Measurements from ENCODE around the gene ZXDC. TPM values are rescaled to one million over a fixed set of nuclear protein-coding genes. Genes with fewer than 3 reads are reported as not detected.
A peak's percentile ranks its signal among the peaks of the same experiment; 100 is the strongest.

Gene ZXDC
- total and polyA plus RNA-seq, 7 donors: 10.6 to 39.5 (median 30.3) TPM

DNA sequence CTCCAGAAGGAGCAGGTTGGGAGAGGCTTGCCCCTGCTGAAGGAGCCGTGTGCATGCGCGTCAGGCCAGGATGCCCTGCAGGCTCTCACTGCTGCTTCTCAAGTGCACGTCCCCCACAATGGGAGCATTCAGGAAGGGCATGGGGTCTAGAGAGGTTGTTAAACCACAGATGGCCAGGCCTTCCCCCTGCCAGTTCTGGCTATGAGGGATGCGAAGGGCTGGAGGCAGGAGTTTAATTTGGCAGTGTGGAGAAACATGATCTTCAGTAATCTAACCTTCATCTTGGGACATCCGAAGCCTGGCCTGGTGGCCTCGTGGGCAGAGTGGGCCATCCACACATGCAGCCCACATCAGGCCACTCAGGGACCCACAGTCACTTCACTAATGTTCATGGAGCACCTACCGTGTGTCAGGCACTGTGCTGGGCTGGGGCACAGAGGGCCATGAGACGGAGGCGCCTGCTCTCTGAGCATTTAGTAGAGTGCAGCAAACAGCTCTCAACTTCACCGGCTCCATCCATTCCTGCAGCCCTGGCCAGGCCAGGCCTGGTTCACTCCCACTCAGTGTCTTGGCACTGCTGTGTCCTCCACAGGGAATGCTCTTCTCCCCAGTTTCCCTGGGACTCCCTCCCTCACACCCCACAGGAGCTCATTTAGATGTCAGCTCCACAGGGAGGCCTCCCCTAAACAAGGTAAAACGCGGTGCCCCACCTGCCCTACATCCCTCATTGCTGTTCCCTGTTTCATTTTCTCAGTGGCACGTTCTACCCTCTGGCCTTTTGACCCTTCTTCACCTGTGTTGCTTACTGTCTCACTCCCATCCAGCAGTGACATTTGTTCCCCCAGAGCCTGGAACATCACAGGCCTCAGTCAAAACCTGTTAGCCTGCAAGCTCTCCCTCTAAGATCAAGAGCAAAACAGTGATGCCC lies 77.0 kb downstream of the ZXDC start:
- Histone ChIP-seq H3K27me3 (ENCODE audit: insufficient read depth in 3 of 3, low read length in 2 of 3) (peaks cover 0 to 7% (median 0%) of the 10 kb centered on the region in 3 donors), H3K9me3 (no peaks in the 10 kb centered on the region), H3K27ac (no peak overlapping the region), H3K4me3 (no peak overlapping the region), H3K36me3 (ENCODE audit: insufficient read depth in 1 of 2, low read depth in 1 of 2) (no peaks in the 10 kb centered on the region), H3K4me1 (no peaks in the 10 kb centered on the region)
- intact Hi-C loops (cut with DNase I): no loop called here
- ATAC-seq (no peak), DNase-seq (peak in 1 of 2 donors; percentile 17)
- 83 to 87% (median 86%) methylated on average over 14 of the region's 14 CpGs for WGBS, 3 donors
- TF ChIP-seq, protein P1, sequence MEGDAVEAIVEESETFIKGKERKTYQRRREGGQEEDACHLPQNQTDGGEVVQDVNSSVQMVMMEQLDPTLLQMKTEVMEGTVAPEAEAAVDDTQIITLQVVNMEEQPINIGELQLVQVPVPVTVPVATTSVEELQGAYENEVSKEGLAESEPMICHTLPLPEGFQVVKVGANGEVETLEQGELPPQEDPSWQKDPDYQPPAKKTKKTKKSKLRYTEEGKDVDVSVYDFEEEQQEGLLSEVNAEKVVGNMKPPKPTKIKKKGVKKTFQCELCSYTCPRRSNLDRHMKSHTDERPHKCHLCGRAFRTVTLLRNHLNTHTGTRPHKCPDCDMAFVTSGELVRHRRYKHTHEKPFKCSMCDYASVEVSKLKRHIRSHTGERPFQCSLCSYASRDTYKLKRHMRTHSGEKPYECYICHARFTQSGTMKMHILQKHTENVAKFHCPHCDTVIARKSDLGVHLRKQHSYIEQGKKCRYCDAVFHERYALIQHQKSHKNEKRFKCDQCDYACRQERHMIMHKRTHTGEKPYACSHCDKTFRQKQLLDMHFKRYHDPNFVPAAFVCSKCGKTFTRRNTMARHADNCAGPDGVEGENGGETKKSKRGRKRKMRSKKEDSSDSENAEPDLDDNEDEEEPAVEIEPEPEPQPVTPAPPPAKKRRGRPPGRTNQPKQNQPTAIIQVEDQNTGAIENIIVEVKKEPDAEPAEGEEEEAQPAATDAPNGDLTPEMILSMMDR (IDR thresholded peaks at IDR 0.05): no peak

DNA sequence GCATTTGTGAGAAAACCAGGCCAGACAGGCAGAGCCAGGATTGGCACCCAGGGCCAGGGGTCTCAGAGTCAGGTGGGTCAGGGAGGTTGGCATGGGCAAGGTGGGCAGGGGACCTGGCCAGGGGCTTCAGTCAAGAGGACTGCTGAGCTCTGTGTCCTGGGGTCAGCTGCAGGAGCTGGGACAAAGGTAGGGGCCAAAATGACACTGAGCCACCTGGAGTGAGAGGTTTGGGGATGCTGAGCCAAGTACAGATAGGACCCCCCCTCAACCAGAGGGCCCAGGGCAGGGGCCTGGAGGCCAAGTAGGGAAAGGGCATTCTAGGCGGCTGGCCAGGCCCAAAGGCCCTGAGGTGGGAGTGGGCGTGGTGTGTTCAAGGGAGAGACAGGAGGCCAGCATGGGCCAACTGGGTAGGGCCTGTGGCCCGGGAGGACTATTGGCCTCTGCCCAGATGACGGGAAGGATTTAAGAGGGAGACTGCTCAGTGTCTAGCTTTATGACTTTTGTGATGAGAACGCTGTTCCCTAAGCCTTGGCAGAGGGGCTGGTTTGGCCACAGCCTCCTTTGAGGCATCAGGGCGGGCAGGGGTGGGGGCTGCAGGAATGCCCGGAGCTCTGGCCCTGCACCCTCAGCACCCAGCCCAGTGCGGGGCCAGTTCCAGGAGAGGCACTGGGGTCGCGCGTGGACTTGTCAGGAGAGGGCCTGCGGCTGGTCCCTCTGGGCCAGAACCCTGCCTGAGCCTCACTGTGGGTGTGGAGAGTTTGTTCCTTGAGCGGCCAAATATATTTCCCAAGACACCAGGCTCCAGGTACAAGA lies 77.9 kb downstream of the ZXDC start:
- intact Hi-C loops (cut with DNase I): no loop called here
- no peak overlapping the region for H3K27ac ChIP-seq
- TF ChIP-seq, protein P1 (IDR thresholded peaks at IDR 0.05): no peak
- no peaks in the 10 kb centered on the region for H3K9me3 ChIP-seq
- H3K36me3 ChIP-seq (ENCODE audit: insufficient read depth in 1 of 2, low read depth in 1 of 2): no peaks in the 10 kb centered on the region
- H3K4me3 ChIP-seq: no peak overlapping the region
- 82 to 93% (median 88%) methylated on average over 12 to 13 of the region's 13 CpGs for WGBS, 3 donors
- DNase-seq: peak in 1 of 2 donors; percentile 23
- ATAC-seq: no peak
- peaks cover 0 to 7% (median 0%) of the 10 kb centered on the region in 3 donors for H3K27me3 ChIP-seq (ENCODE audit: insufficient read depth in 3 of 3, low read length in 2 of 3)
- no peaks in the 10 kb centered on the region for H3K4me1 ChIP-seq

DNA sequence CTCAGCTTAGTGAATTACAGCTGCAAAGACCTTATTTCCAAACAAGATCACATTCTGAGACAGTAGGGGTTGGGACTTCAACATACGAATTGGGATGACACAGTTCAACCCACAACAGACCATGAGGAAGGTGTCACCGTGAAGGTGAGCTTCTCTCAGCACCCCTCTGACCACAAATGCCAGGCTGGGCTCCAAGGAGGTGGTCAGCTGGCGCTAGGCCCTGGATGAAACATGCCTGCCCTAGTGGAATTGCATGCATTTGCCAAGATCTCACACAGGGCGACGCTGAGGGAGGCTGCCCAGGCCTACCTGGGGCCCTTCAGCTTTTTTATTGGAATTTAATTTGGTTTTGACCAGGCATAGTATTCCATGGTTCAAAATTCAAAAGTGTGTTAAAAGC lies 79.2 kb downstream of the ZXDC start:
- 93 to 95% (median 93%) methylated on average over 5 of the region's 5 CpGs for WGBS, 3 donors
- DNase-seq (peak in 1 of 2 donors; percentile 19), ATAC-seq (no peak)
- Histone ChIP-seq H3K4me1 (no peaks in the 10 kb centered on the region), H3K4me3 (no peak overlapping the region), H3K27ac (no peak overlapping the region), H3K27me3 (ENCODE audit: insufficient read depth in 3 of 3, low read length in 2 of 3) (peaks cover 0 to 7% (median 0%) of the 10 kb centered on the region in 3 donors), H3K9me3 (no peaks in the 10 kb centered on the region), H3K36me3 (ENCODE audit: insufficient read depth in 1 of 2, low read depth in 1 of 2) (no peaks in the 10 kb centered on the region)
- TF ChIP-seq, protein P1 (IDR thresholded peaks at IDR 0.05): no peak
- intact Hi-C loops (cut with DNase I): no loop called here

DNA sequence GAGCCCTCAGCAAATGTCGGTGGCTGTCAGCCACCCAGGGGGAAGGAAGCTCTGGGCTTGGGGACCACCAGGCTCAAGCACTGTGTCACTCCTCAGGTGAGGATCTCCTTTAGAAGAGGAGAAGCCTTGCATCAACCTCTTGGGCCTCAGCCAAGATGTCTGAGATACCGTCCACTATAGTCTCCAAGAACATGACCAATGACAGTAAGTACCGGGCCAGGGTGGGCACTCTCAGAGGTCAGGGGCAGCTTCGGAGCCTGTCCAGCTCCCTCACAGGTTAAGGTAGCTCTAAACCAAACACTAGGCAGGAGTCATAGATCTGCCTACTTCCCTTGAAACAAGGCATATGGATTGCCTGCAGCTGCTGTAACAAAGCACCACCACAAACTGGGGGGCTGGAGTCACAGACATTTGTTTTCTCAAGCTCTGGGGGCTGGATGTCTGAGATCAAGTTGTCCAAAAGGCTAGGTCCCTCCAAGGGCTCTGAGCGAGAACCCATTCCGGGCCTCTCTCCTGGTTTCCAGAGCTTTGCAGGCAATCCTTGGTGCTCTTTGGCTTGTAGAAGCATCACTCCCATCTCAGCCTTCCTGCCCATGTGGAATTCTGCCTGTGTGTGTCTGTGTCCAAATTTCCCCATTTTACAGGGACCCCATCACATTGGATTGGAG lies 79.7 kb downstream of the ZXDC start:
- intact Hi-C loops (cut with DNase I): no loop called here
- Histone ChIP-seq H3K36me3 (ENCODE audit: insufficient read depth in 1 of 2, low read depth in 1 of 2) (no peaks in the 10 kb centered on the region), H3K27me3 (ENCODE audit: insufficient read depth in 3 of 3, low read length in 2 of 3) (peaks cover 0 to 7% (median 0%) of the 10 kb centered on the region in 3 donors), H3K27ac (no peak overlapping the region), H3K4me3 (no peak overlapping the region), H3K4me1 (no peaks in the 10 kb centered on the region), H3K9me3 (no peaks in the 10 kb centered on the region)
- ATAC-seq (no peak), DNase-seq (peak in 1 of 2 donors; percentile 22)
- TF ChIP-seq, protein P1 (IDR thresholded peaks at IDR 0.05): no peak
- 94 to 98% (median 94%) methylated on average over 6 of the region's 6 CpGs for WGBS, 3 donors

Data from psoas muscle (tissue), 8 donors.